Measurements from ENCODE around the gene JAKMIP2.

- no peak for TF ChIP-seq CTCF (IDR thresholded peaks at IDR 0.05 in 2 of 3, conservative IDR thresholded peaks at IDR 0.05 in 1 of 3; ENCODE audit: borderline replicate concordance in 1 of 3, insufficient read depth in 1 of 3, low read depth in 2 of 3, low read length in 2 of 3)
- TF ChIP-seq ATF3 (IDR thresholded peaks at IDR 0.05): no peak
Observed at GRCh38 chr5:147830035-147830434, 47.5 kb upstream of the JAKMIP2 start.

Measured in HCT116 (cell line).